GM12872 (cell line): ENCODE measurements around the gene CDH3.

Source experiments
- CTCF ChIP-seq: IDR thresholded peaks from 3 replicates; pipeline ENCODE4 v1.5.1; 2011; ENCODE audit warnings: low read depth, mild to moderate bottlenecking, low read length, moderate library complexity; ENCODE audit not compliant: insufficient read depth

CDH3 gene

DNA sequence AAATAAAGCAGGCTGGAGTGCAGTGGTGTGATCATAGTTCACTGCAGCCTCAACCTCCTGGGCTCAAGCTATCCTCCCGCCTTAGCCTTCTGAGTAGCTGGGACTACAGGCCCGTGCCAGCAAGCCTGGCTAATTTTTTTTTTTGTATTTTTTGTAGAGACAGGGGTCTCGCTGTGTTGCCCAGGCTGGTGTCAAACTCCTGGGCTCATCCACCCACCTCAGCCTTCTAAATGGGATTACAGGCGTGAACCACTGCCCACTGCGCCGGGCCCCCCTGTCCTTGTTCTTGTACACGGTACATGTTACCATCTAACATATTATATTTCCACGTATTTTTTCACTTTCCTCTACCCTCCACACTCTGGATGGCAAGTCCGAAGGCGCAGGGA lies 3.1 kb upstream of the CDH3 start:
- TF ChIP-seq CTCF: no peak

DNA sequence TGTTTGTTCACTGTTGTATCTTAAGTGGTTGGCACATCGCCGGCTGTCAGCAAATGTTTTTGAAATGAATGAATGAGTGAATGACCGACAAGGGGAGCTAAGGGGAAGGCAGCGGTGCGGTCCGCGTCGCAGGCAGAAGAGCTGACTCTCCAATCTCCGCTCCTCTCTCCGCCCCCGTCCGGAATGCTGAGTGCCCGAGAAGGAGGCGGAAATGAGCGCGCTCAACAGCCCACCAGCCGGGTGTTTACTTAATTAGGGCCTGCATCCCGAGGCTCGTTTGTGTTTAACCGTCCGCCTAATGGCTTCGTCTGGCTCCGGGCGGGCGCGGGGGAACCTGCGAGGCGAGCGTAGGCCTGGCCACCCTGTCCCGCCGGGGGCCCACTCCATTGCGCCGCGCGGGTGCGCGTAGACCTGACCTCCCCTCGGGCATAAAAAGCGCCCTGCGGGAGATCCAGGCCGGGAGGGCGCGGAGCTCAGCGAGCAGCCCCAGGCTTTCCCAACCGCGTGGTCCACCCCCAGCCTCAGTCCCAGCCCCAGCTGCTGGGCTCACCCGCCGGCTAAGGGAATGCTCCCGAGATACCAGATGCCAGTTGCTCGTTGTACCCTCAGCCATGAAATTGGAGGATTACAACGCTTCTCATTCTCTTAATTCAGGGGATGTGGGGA lies 2.5 kb upstream of the CDH3 start:
- TF ChIP-seq CTCF: no peak

- no peak for TF ChIP-seq CTCF
Measured at GRCh38 chr16:68643227-68643626, 1.9 kb upstream of the CDH3 start.

DNA sequence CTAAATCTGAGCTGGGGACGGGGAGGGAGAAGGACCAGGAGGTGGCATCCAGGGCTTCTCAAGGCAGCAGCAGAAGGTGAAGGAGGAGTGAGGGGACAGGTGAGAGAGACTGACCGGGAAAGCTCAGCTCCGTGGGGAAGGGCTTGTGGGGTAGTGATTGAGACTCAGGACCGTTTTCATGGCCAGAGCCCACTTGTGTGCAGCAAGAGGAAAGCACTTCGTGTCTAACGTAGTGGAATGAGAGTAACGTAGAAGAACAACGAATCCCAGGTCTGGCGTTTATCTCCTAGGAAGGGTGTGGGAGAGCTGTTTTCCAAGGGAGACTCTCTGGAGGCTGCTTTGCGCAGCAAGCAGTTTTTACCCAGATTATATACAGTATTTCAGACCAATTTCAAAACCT lies 1.3 kb upstream of the CDH3 start:
- TF ChIP-seq CTCF: no peak

- TF ChIP-seq CTCF: no peak
Measured at GRCh38 chr16:68644296-68644695, 814 bp upstream of the CDH3 start.

DNA sequence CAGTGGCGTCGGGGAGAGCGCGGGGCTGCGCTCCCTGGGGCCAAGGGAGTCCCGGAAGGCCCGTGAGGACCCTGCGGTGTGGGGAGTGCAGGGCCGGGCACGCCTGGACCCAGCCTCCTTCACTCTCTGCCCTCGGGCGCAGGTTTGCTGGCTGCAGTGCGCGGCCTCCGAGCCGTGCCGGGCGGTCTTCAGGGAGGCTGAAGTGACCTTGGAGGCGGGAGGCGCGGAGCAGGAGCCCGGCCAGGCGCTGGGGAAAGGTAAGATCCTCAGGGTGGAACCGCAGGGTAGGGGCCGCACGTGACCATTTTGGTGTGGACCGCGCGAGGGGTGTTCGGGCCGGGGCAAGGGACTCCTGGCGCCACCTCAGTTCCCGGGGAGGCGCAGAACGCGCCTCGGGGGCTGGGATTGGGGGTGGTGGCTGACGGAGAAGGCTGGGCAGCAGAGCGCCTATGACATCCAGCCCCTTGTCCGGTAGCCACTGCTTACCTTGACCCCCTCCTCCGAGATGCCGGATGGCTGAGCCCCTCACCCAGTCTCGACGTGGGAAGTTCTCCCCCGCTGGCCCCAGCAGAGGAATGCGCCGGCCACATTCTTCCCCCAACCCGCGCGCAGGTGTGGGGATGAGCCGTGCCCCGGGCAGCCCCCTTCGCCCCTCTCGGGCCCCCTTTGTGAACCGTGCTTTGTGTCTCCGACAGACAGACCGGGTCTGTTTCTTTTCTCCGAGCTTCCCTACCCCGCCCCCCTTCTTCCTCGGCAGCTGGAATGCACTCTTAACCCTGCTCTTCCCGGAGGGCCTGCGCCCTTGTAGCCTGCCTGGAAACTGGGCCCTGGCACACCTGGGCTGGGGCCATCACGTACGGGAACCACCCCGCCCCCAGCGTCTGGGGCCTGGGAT lies 631 bp downstream of the CDH3 start:
- TF ChIP-seq CTCF: no peak

- TF ChIP-seq CTCF: no peak
Measured at GRCh38 chr16:68646953-68647659, 2.0 kb downstream of the CDH3 start.
